ENCODE measurements around the gene TTLL9. TPM values are rescaled to one million over a fixed set of nuclear protein-coding genes. Genes with fewer than 3 reads are reported as not detected.

The TTLL9 gene
- total and polyA plus RNA-seq, 12 donors, result 0.13 to 0.88 (median 0.23) TPM; not detected in 5

- intact Hi-C loops (cut with DNase I), result loop anchor here (5.0 to 10.0 kb wide), 2 partner anchors 201 to 209 kb away; no protein-coding TSS in a partner anchor
Measured at GRCh38 chr20:31823360-31824124, 46.9 kb upstream of the TTLL9 start.

DNA sequence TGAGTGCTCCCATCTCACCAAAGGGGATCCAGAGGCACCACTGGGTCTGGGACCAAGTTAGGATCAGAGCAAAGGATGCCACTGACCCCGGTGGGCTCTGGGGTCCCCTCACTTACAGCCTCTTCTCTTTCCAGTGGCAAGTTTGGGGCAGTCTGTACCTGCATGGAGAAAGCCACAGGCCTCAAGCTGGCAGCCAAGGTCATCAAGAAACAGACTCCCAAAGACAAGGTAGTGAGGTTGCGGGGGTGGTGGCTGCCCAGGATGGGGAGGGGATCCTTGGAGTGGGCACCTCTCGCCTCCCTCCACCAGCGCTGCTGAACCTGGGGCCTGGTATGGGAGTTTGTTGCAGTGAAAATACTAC lies 46.3 kb upstream of the TTLL9 start:
- H3K27ac ChIP-seq, result no peak overlapping the region
- no peaks in the 10 kb centered on the region for H3K36me3 ChIP-seq (replicated peaks in 1 of 2)
- TF ChIP-seq, protein P1, sequence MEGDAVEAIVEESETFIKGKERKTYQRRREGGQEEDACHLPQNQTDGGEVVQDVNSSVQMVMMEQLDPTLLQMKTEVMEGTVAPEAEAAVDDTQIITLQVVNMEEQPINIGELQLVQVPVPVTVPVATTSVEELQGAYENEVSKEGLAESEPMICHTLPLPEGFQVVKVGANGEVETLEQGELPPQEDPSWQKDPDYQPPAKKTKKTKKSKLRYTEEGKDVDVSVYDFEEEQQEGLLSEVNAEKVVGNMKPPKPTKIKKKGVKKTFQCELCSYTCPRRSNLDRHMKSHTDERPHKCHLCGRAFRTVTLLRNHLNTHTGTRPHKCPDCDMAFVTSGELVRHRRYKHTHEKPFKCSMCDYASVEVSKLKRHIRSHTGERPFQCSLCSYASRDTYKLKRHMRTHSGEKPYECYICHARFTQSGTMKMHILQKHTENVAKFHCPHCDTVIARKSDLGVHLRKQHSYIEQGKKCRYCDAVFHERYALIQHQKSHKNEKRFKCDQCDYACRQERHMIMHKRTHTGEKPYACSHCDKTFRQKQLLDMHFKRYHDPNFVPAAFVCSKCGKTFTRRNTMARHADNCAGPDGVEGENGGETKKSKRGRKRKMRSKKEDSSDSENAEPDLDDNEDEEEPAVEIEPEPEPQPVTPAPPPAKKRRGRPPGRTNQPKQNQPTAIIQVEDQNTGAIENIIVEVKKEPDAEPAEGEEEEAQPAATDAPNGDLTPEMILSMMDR (IDR thresholded peaks at IDR 0.05), result no peak
- no peak for TF ChIP-seq POLR2A (IDR thresholded peaks at IDR 0.05)
- no peaks in the 10 kb centered on the region for H3K9me3 ChIP-seq (replicated peaks in 1 of 3)
- 80 to 87% (median 85%) methylated on average over 2 to 4 of the region's 4 CpGs for WGBS, 4 donors
- intact Hi-C loops (cut with DNase I), result loop anchor here (5.0 to 10.0 kb wide), 2 partner anchors 201 to 208 kb away; no protein-coding TSS in a partner anchor
- H3K27me3 ChIP-seq, result no peaks in the 10 kb centered on the region
- no peak for DNase-seq
- no peak overlapping the region for H3K4me3 ChIP-seq
- peaks cover 0 to 3% of the 10 kb centered on the region in 2 donors for H3K4me1 ChIP-seq (replicated peaks in 1 of 2)

More at GRCh38 chr20:31823360-31824124, 46.9 kb upstream of the TTLL9 start:
- Histone ChIP-seq H3K9me3 (replicated peaks in 1 of 3) (no peaks in the 10 kb centered on the region), H3K27ac (no peak overlapping the region), H3K27me3 (no peaks in the 10 kb centered on the region), H3K36me3 (replicated peaks in 1 of 2) (no peaks in the 10 kb centered on the region), H3K4me3 (no peak overlapping the region), H3K4me1 (replicated peaks in 1 of 2) (peaks cover 0 to 3% of the 10 kb centered on the region in 2 donors)
- 37 to 65% (median 54%) methylated on average over 6 to 14 of the region's 14 CpGs for WGBS, 4 donors
- DNase-seq, result no peak
- TF ChIP-seq, protein P1 (IDR thresholded peaks at IDR 0.05), result no peak
- TF ChIP-seq POLR2A (IDR thresholded peaks at IDR 0.05), result no peak

- 68 to 85% (median 77%) methylated on average over 14 of the region's 14 CpGs for WGBS, 4 donors
- Histone ChIP-seq H3K4me3 (no peak overlapping the region), H3K9me3 (replicated peaks in 1 of 3) (no peaks in the 10 kb centered on the region), H3K27me3 (no peaks in the 10 kb centered on the region), H3K4me1 (replicated peaks in 1 of 2) (peaks cover 0 to 3% of the 10 kb centered on the region in 2 donors), H3K36me3 (replicated peaks in 1 of 2) (no peaks in the 10 kb centered on the region), H3K27ac (no peak overlapping the region)
- intact Hi-C loops (cut with DNase I), result loop anchor here (5.0 to 10.0 kb wide), 2 partner anchors 200 to 208 kb away; no protein-coding TSS in a partner anchor
- no peak for DNase-seq
- no peak for TF ChIP-seq POLR2A (IDR thresholded peaks at IDR 0.05)
- TF ChIP-seq, protein P1 (IDR thresholded peaks at IDR 0.05), result no peak
Measured at GRCh38 chr20:31824554-31825313, 45.7 kb upstream of the TTLL9 start.

DNA sequence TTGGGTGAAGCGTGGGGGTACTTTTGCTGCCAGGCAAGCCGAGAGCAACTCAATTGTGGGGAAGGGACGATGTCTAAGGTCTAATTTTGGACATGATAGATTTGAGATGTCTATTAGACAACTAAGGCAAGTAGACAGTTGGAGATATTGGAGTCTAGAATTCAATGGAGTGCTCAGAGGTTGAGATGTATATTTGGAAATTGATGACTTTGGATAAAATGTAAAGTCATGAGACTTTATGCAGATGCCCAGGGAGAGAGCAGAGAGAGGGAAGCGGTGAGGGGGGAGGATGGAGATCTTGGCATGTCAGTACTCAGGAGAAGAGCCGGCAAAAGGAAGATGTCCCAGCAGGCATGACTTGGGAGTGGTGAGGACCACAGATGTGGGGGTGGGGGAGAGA lies 44.4 kb upstream of the TTLL9 start:
- WGBS, 4 donors, result 83 to 87% (median 86%) methylated on average over 5 of the region's 5 CpGs
- TF ChIP-seq POLR2A (IDR thresholded peaks at IDR 0.05), result no peak
- TF ChIP-seq, protein P1 (IDR thresholded peaks at IDR 0.05), result no peak
- H3K36me3 ChIP-seq (replicated peaks in 1 of 2), result no peaks in the 10 kb centered on the region
- peaks cover 0 to 3% of the 10 kb centered on the region in 2 donors for H3K4me1 ChIP-seq (replicated peaks in 1 of 2)
- no peaks in the 10 kb centered on the region for H3K27me3 ChIP-seq
- no peaks in the 10 kb centered on the region for H3K9me3 ChIP-seq (replicated peaks in 1 of 3)
- H3K4me3 ChIP-seq, result no peak overlapping the region
- DNase-seq, result no peak
- intact Hi-C loops (cut with DNase I), result loop anchor here in 1 of 2 donors (10.0 kb wide), 1 partner anchor 199 kb away; no protein-coding TSS in a partner anchor
- no peak overlapping the region for H3K27ac ChIP-seq

Measured in adrenal gland (tissue), 12 donors.